ENCODE results near the gene ESPNL.
A peak's percentile ranks its signal among the peaks of the same experiment; 100 is the strongest.

The ESPNL gene

DNA sequence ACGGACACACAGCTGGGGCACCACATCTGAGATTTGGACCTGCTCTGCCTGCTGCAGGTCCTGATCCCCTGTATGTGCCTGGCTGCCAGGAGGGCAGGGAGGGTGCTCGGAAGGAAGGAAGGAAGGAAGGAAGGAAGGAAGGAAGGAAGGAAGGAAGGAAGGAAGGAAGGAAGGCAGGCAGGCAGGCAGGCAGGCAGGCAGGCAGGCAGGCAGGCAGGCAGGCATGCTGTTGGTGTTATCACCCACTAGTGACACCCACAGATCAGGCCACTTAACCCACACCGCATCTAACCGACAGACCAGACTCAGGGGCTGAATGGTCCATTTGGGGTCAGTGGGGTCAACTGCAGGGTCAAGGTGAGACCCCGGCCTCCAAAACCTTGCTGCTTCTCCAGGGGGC, 44.1 kb downstream of the ESPNL start:
- DNase-seq, result no peak

GRCh38 chr2:238145046-238145445, 44.9 kb downstream of the ESPNL start:
- no peak for DNase-seq

- no peak for DNase-seq
These were observed 45.7 kb downstream of the ESPNL start for GRCh38 chr2:238145851-238146250.

DNA sequence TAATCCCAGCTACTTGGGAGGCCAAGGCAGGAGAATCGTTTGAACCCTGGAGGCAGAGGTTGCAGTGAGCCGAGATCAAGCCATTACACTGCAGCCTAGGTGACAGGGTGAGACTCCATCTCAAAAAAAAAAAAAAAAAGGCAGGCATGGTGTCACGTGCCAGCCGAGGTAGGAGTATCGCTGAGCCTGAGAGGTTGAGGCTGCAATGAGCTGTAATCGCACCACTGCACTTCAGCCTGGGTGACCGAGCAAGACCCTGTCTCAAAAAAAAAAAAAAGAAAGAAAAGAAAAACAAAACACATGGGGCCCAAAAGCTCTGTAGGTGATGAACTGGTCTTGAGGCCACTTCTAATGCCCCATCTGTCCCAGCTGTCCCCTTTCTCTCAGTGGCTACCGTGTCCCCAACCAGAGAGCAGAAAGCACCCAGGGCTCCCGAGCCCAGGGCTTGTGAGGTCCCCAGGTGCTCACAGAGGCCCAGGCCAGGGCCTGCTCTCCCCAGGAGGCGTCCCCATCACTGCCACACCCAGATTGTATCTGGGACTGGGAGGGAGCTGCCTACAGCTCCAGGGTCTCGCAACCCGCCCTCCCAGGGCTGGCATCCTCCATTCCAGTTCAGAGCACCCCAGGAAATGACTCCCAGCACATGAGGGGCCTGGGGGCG, 46.9 kb downstream of the ESPNL start:
- DNase-seq, result no peak

GRCh38 chr2:238148981-238149380, 48.8 kb downstream of the ESPNL start:
- DNase-seq, result no peak

GRCh38 chr2:238149841-238150572, 49.9 kb downstream of the ESPNL start:
- no peak for DNase-seq

GRCh38 chr2:238150686-238151085, 50.5 kb downstream of the ESPNL start:
- no peak for DNase-seq

GRCh38 chr2:238151205-238151604, 51.1 kb downstream of the ESPNL start:
- DNase-seq, result no peak

DNA sequence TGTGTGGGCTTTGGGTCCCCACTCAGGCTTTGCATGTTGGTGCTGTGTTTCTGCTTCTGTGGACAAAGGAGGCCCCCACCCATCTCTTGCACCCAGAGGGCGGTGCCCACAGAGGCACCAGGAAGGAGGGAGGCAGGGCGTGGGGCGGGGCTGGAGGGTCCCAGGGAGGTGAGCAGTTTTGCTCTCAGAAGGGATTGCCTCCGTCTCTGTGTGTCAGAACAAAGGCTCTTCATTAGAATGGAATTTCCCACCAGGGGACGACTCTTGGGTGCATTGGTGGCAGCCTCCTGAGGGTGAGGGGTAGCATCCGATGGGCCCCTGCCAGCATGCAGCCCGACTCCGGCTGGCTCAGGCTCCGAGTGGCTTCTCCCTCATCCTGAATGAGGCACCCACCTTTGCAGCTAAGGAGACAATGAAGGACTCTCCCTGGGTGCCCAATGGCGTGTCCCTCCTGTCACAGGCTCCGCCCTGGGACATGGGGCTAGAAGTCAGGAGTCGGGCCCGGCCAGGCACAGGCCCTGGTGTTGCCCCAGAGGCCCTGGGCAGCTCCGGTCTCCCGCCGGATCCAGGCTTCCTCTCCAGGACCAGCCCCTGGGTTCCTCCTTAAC, 51.6 kb downstream of the ESPNL start:
- DNase-seq, result no peak

- DNase-seq, result no peak
These were observed 52.9 kb downstream of the ESPNL start for GRCh38 chr2:238152771-238153688.

- no peak for DNase-seq
These were observed 54.4 kb downstream of the ESPNL start for GRCh38 chr2:238154570-238154969.

GRCh38 chr2:238155051-238155760, 55.1 kb downstream of the ESPNL start:
- DNase-seq, result no peak

DNA sequence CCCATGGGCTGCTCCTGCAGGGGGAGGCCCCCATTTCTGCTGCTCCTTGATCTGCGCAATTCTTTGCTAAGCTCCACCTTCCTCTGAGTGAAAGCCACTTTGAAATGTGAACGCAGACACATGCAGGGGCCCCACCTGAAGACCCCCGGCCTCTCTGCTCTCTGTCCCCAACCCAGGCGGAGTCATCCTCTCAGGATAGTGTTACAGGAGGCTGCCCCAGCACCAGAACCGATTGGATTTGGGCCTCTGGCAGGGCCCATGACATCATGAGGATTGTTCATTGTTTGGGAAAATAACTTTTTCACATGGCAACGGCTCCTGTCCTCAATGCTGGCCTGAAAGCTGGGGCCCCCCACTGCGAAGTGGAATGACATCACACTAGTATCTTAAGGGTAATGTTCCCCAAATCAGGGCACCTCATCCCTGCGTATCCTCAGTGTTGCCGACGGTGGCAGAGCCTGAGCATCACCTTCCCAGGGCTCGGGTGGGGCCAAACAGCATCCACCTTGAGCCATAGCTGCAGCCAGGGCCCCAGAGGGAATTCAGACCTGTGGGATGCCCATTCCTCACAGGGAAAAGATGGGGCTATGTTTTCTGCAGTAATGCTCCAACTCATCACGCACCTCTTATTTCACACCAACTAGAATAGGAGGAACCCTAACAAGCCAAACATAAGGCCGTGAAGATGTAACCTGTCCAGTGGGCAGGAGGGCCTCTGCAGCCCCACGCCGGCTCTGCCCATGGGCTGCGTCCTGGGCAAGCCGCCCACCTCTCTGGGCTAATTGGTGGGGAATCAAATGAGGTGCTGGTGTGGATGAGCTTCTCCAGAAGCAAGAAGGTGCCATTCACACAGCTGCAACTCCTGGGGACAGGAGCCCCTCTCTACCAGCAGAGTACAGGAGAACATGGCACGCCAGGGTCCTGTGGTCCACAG, 55.9 kb downstream of the ESPNL start:
- DNase-seq, result no peak

DNA sequence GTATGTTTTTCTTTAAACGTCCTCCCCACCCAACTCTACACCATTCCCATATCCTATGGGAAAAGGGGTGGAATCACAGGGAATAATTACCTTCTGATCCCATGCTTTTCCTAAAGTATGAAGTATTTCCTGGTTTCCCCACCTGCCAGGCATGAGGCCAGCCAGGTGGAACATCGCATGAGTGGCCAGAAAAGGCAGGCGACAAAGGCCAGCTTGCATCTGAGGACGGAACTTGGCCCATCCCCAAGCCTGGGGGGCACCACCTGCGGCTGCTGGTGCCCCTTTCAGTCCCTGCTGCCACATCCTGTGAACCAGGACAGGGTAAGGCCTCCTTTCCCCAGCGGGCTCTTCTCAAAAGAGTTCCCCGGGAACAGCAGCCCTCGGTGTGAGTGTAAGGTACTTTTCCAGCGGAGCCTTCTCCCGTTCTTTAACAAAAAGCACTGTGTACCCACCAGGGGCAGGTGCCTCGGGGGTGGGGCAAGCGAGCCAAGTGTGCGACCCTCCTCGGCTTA, 57.4 kb downstream of the ESPNL start:
- no peak for DNase-seq

GRCh38 chr2:238158018-238158508, 57.9 kb downstream of the ESPNL start:
- no peak for DNase-seq

- peak; percentile 81 for DNase-seq
These were observed 58.5 kb downstream of the ESPNL start, which contains the start of gene ERFE for GRCh38 chr2:238158509-238159070. Gene ERFE, plus strand, starts transcription at chr2:238158970. Its CDS starts 38 bp downstream, at chr2:238159008.

DNA sequence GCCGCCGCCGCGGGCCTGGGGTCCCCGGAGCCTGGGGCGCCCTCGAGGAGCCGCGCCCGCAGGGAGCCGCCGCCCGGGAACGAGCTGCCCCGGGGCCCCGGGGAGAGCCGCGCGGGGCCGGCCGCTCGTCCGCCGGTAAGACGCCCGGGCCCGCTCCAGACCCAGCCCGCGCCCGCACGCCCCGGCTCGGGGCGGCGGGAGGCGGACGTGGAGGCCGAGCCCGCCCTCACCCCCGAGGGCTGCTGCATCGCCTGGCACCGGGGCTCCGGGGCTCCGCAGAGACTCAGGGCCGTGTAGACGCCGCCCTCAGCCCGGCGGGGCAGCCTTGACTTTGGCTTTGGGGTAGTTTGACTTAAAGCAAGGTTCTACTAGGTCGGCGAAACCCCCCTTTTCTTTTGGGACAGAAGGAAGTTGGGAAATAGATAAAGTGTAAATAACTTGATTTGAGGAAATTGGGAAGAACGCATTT, 59.0 kb downstream of the ESPNL start:
- peak; percentile 74 for DNase-seq

DNA sequence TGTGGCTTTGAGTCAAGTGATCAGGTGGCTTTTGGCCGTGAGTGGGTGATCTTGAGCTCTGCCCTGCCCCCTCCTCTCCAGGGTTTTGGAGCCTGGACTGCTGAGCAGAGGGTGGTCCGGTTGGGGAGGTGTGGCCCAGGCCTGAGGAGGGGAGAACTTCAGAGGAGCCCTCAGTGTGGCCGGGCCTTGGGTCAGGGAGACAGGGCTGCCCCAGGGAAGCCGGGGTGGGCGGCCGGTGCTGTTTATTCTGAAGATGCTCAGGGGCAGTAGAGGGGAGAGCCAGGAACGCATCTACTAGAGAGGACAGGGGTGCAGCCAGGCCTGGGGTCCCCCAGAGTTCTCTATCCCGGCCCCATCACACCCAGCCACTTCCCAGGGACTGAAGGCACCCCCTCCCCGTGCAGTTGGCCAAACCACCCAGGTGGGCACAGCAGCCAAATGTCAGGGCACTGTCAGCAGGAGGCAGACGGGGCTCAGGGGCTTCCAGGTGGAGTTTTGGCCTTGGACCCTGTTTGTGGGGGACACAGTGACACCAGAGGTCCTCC, 59.6 kb downstream of the ESPNL start:
- no peak for DNase-seq

DNA sequence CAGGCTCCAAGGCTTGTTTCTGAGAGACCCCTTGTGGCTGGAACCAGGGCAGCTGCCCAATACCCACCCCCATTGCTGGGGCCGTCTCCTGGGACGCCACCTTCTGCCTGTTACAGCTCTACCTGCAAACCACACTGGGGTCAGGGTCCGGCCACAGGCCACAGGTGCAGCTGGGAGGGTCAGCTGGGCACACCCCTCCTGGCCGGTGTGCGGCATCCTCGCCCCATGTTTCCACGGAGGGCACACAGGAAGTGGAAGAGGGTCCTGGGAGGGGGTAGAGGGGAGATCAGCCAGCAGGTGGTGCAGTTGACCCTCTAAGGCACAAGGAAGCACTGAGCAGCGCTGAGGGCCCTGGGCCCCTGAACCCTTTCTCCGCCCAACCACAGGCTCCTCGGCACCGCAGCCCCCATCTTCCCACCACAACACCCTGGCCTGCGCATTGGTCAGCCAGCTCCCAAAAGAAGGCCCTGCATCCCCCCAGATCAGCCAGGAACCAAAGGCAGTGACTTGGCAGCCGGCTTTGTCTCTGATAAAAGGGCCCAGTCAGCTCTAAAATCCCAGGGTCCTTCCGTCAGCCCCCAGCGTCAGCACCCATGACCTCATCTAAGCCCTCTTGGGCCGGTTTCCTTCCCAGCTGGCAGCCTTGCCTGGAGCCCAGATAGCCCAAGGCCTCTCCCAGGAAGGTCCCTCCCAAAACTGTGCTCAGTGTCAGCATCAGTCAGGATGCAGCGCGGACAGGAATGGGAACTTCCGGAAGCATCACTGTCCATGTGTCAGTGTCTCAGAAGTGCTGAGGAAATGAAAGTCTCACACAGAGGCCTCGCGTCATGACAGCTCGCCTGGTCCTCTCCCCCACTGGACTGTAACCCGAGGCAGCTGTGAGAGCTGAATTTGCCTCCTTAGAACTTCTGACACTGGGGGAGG, 60.3 kb downstream of the ESPNL start:
- DNase-seq, result no peak

All from activated CD8-positive, alpha-beta memory T cell treated with anti-CD3 and anti-CD28 coated beads for 24 hours (primary cell).